ENCODE results near the gene HYKK. TPM values are rescaled to one million over a fixed set of nuclear protein-coding genes. Genes with fewer than 3 reads are reported as not detected.
A peak's percentile ranks its signal among the peaks of the same experiment; 100 is the strongest.

The HYKK gene
- total and polyA plus RNA-seq, 10 of the 15 experiments (the other 5 are each of a cell fraction or from before 2014, with no cell fraction given) = 0.15 to 0.98 (median 0.49) TPM

GRCh38 chr15:78540871-78541743 lies 33.7 kb downstream of the HYKK start (continued):
- no peak for TF ChIP-seq TAF1 (IDR thresholded peaks at IDR 0.05; ENCODE audit: borderline replicate concordance, low read depth, low read length)
- no peak for TF ChIP-seq SMAD1 (IDR thresholded peaks at IDR 0.05; ENCODE audit: low read depth, partially characterized antibody)
- no peak for TF ChIP-seq NR2F1 (conservative IDR thresholded peaks at IDR 0.05)
- no peak for TF ChIP-seq ZBED1 (IDR thresholded peaks at IDR 0.05; ENCODE audit: borderline replicate concordance)
- 0 out of 2 replicates have a peak, but pooled peaks have one; percentile 31 for TF ChIP-seq ZBTB40 (IDR thresholded peaks at IDR 0.05; ENCODE audit: borderline replicate concordance)

- ChIA-PET SMC1A (ENCODE audit: uncharacterized antibody, unreplicated experiment) (interaction anchor here (1.2 to 6.1 kb wide), 5 partner anchors 11 to 100 kb away, joined by 3 to 47 read pairs (median 11); partner anchors contain the start of gene CHRNA5), POLR2A (interaction anchor here (1.1 to 1.9 kb wide), 3 partner anchors 8 to 24 kb away, joined by 4 to 5 read pairs (median 5); partner anchors contain the start of gene CHRNA5), RAD21 (ENCODE audit: unreplicated experiment) (interaction anchor here (2.6 to 2.7 kb wide), 2 partner anchors 23 to 26 kb away, joined by 11 to 18 read pairs; partner anchors contain the start of gene CHRNA5), CTCF (interaction anchor here (1.3 to 2.2 kb wide), 2 partner anchors 11 to 23 kb away, joined by 3 to 9 read pairs; partner anchors contain the start of gene CHRNA5)
- TF ChIP-seq ZBTB40 (IDR thresholded peaks at IDR 0.05; ENCODE audit: borderline replicate concordance) (no peak), ZZZ3 (IDR thresholded peaks at IDR 0.05; ENCODE audit: control insufficient read depth, insufficient read length, low read depth) (no peak), KDM1A (IDR thresholded peaks at IDR 0.05; ENCODE audit: borderline replicate concordance) (no peak), TAF1 (IDR thresholded peaks at IDR 0.05; ENCODE audit: borderline replicate concordance, low read depth, low read length) (no peak), JUND (IDR thresholded peaks at IDR 0.05; ENCODE audit: low read depth, low read length) (no peak), NRF1 (conservative IDR thresholded peaks at IDR 0.05; ENCODE audit: low read depth, low read length) (no peak), SRF (IDR thresholded peaks at IDR 0.05; ENCODE audit: low read depth in 2 of 2, low read length in 2 of 2) (no peak), HDAC2 (IDR thresholded peaks at IDR 0.05) (no peak), ESRRA (IDR thresholded peaks at IDR 0.05; ENCODE audit: low read length) (no peak), RUNX3 (IDR thresholded peaks at IDR 0.05; ENCODE audit: low read length) (no peak), BACH1 (IDR thresholded peaks at IDR 0.05; ENCODE audit: borderline replicate concordance) (no peak)
- Histone ChIP-seq H3K27ac (ENCODE audit: control insufficient read depth, insufficient read depth) (peak overlapping the region; percentile 96), H3K4me1 (ENCODE audit: control insufficient read depth, insufficient read depth, low read length) (peaks cover 3% of the 10 kb centered on the region; the same call in 1 of the 2 replicates), H3K4me2 (ENCODE audit: control insufficient read depth, insufficient read depth) (peak overlapping the region; percentile 83), H3K27me3 (replicated peaks in 1 of 2; ENCODE audit: control insufficient read depth in 2 of 2, insufficient read depth in 2 of 2, low read length in 1 of 2) (no peaks in the 10 kb centered on the region), H3K4me3 (peak overlapping the region; percentile 71), H3K79me2 (ENCODE audit: control insufficient read depth, insufficient read depth, low read length) (peaks cover 41% of the 10 kb centered on the region), H3K9me3 (replicated peaks; ENCODE audit: control insufficient read depth, insufficient read depth, low read length) (no peaks in the 10 kb centered on the region), H2AFZ (ENCODE audit: control insufficient read depth, low read depth, low read length) (no peak overlapping the region), H4K20me1 (ENCODE audit: control insufficient read depth, insufficient read depth) (no peaks in the 10 kb centered on the region), H3K36me3 (ENCODE audit: control insufficient read depth in 2 of 2, insufficient read depth in 2 of 2, low read length in 1 of 2) (peaks cover 2 to 19% of the 10 kb centered on the region in 2 experiments), H3K9ac (ENCODE audit: control insufficient read depth, insufficient read depth, low read length) (peak overlapping the region; percentile 97; the same call in 1 of the 2 replicates)
- ATAC-seq (no peak), DNase-seq (ENCODE audit: low read depth, low spot score) (no peak), FAIRE-seq (no peak)
- intact Hi-C loops (cut with micrococcal nuclease; ENCODE audit: unreplicated experiment) = no loop called here
- in situ Hi-C loops (cut with MboI) = no loop called here
- WGBS (ENCODE audit: insufficient coverage, insufficient replicate concordance, low lambda C conversion rate, missing lambda C conversion rate) = 0% methylated on average over 1 of the region's 1 CpG
- no TSS peak for BruUV-seq (replicated peaks)
Measured at GRCh38 chr15:78541744-78542034, 34.3 kb downstream of the HYKK start.

All from GM12878 (cell line).